ENCODE data around the gene KIAA1217.

Gene KIAA1217

DNA sequence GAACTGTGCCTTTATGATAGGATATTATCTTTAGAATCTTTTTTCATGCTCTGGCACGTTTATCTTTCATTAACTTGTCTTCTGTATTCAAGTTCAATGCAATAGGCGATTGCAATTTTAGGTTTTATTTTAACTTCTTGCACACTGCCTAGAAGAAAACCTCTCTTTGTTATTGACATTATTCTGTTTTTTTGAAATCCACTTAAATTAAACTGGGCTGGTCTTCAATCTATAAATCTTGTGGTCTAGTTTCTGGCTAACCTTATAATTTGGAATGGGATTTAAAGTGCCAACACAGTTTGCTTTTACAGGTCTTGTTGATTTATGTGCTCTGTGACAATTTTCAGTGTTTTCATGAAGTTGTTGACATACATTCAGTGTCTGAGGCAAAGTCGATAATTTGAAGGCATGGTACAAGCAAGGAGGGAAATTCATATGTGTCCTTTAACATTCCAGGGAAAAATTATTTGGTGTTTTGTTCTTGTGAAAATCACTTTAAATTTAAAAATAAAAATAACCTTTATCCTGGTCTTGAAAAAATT, 240.9 kb downstream of the KIAA1217 start:
- no peak for DNase-seq

DNA sequence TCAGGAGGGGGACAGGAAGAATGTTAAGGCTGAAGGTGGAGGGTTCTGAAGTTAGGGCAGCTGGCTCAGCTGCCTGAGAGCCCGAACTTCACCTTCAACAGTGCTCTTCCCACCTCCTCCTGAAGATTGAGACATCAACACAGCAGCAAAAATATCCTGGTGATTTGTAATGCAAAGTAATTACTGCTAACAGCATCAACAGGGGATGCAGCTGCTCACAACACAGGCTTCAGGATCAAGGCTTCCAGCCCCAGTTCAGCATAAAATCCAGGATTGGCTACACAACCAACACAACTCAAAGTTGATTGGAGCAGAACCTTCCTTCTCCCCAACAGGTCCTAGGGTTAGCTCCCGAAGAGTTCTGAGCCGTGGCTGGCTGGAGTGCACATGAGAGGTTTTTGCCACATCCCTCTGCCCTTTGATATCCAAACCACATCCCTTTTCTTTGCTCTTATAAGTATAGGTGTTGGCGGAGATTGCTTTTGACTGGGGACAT, 242.4 kb downstream of the KIAA1217 start:
- no peak for DNase-seq

GRCh38 chr10:24452030-24452429, 243.1 kb downstream of the KIAA1217 start:
- DNase-seq, result no peak

DNA sequence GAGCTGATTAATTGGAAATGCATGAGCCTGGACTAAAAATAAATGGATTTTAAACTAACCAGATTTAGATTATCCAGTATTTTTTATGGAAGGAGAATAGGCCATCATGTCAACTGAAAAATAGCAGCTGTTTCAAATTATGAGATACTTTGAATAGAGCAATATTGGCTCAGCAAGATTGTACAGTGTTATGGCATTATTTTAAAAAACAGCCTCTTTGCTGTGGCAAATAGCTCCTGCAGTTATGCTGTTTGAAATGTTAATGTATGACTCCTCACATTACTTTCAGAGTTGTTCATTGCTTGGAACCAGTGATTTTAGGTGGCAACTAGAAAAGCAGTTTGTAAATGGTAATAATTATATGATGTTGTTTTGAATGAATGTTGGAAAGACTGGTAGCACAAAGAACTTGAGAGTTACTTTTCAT, 244.5 kb downstream of the KIAA1217 start:
- no peak for DNase-seq

- no peak for DNase-seq
Observed at GRCh38 chr10:24453973-24454372, 245.0 kb downstream of the KIAA1217 start.

DNA sequence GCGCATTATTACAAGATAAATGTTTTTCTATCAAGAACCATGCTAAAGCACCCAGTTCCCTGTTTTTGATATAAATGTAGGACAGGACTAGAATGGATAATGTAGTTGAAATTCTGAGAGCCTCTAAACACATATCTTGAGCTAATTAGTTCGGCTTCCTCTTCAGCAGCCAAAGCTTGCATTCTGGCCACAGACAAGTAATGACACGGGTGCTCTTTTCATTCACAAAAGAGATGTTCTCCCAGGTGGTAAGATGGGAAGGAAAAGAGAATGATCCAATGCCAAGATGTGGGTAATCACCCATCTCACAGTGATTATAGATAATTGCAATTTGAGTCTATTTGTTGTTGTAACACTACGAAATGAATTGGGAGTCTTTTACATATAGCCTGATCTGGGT, 246.5 kb downstream of the KIAA1217 start:
- no peak for DNase-seq

GRCh38 chr10:24456322-24456721, 247.4 kb downstream of the KIAA1217 start:
- DNase-seq, result no peak

GRCh38 chr10:24457661-24458318, 248.9 kb downstream of the KIAA1217 start:
- no peak for DNase-seq

DNA sequence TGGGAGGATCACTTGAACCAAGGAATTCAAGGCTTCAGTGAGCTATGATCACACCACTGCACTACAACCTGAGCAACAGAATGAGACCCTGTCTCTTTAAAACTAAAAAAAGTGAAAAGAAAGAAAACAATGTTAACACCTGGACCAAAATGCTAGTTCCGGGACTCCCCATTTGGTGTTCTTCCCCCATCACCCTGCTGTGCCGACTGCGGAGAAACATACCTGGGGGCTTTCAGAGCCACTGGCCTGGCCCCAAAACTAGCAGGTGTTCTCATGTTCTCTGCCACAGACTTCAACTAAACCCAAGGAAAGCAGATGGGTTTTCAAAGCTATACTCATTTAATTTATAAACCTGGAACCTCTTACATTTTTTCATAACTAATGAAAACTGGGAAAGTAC, 250.9 kb downstream of the KIAA1217 start:
- no peak for DNase-seq

DNA sequence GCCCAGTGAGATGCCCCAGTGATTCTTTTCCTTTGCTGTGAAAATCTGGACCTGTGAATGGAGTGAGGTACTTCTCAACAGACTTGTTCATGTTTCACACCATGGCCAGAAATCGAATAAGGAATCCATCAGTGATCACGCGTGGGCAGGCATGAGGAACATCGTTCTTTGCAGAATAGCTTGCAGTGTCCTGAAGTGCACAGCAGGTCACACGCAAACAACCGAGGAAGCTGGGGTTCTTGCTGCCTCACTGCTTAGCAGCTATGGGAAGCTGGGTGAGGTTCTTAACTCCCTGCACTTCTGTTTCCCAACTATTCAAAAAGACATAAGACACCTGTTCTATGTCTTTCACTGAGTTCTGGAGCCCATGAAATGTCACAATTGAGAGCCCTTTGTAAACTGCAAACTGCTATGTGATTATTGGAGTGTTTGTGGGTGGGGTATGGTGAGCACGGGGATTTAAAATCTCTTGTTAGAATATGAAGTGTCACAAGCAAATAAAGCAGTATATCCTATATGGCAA, 253.4 kb downstream of the KIAA1217 start:
- no peak for DNase-seq

DNA sequence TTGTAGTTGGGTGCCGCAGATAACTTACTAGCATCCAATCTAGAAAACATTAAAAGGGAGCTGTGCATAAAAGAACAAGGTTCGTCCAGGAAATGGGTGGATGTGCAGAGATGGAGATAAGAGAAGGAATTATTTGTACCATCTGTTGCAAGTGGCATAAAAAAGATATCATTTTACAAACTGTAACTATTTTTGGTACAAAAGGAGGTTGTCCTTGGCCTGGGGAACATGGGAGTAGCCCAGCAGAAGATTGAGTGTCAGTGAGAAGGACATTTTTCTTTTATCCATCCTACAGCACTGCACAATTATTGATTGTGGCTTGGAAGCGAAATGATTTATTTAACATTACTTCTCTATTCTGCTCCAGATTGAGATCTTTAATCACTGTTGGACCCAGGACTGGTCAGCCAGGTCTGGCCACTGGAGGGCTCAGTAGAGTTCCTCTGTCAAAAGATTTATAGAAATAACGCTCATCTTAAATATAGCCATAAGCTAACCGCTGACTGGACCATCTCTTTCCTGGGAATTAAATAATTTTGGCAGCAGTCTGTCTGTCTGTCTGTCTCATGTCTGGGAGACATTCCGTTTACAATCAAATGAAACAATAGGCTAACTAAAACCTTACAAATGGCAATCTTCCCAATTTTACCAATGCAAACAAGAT, 254.1 kb downstream of the KIAA1217 start:
- DNase-seq, result no peak

- peak; percentile 14 to 43 for DNase-seq
Observed at GRCh38 chr10:24463611-24464426, 254.9 kb downstream of the KIAA1217 start.

DNA sequence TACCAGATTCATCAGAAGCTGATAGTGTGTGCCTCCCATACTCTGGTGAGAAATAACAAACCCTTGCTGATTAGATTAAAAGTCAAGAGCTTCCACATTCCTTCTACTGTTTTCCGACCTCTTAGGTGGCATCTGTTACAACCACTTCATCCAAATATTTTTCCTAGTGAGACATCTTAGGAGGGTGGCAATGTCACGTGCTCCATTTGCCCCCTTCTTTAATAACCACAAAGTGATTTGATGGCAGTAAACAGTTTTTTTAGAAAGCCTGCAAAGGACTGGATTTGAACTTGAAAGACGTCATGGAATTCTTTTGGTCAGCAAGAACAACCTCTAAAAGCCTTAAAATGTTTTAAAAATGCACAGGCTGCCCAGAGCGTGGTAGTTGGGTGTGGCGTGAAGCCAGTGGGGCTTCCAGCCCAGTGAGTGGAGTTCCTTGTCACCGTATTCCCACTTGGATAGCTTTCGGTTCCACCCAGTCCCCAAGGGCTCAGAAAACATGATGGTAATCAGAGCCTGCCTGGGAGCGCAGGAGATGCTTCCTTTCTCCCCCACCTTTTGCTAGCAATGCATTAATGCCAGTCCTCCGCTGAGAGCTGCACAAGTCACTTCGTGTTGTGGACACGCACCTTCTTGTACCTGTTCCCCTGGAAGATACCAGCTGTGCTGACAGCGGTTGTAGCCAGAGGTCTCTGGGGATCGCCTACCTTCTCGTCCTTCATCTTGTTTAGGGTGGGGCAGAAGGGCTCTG, 256.4 kb downstream of the KIAA1217 start:
- DNase-seq, result no peak

GRCh38 chr10:24465891-24466818, 257.2 kb downstream of the KIAA1217 start:
- DNase-seq, result peak; percentile 58 to 68

- DNase-seq, result no peak
Observed at GRCh38 chr10:24467136-24467535, 258.2 kb downstream of the KIAA1217 start.

DNA sequence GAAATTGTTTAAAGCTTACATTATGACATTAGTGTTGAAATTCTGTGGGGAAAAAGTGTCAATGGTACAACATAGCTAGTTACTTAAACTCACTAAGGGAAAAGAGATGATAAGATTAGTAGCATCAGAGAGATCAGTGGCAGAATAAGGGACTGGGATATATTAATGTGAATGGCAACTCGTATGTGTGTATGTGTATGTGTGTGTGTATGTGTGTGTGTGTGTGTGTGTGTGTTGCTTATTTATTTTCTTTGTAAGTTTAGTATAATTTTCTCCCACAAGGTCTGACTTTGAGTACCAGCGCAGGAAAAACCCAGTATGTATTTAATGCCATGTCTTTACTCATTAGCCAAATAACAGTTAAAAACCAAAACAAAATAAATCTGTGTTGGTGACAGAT, 258.7 kb downstream of the KIAA1217 start:
- DNase-seq, result no peak

DNA sequence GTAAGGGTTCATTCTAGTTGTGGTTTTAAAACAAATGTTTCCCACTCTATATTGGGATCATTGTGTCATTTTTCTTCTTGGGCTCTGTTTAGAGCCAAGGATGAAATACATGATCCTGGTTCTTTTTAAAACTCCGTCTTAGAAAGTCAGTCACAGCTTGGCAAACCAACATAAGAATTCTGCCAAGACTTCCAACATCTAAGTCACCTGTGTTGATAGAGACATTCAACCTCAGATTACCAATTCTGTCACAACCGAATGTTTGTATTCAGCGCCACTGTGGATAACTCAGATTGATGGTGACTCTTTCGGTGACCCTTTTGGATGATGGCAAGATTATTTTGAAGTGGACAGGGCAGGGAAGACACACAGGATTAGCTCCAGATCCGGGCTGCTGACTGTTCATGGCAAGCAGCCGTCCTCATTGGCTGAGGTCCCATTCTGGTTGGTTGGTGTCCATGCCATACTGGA, 259.4 kb downstream of the KIAA1217 start:
- no peak for DNase-seq

- no peak for DNase-seq
Observed at GRCh38 chr10:24469993-24470392, 261.1 kb downstream of the KIAA1217 start.

DNA sequence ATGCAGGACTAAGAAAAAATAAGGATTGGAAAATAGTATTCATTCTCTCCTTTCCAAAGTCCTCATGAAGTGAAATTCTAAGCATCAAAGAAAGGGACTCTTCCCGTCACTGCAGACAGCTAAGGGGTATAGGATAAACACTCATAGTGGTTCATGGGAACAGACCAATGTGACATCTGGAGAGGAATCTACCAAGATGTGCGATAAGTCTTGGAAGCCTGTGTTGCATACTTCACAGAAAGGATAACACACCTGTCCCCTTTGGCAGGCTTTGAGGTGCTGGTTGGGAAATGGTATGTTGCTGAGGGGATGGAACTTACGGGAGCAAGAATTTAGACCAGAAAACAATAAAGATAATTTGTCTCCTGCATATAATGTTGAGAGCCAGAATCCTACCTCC, 266.7 kb downstream of the KIAA1217 start:
- no peak for DNase-seq

GRCh38 chr10:24476913-24477701, 268.2 kb downstream of the KIAA1217 start:
- no peak for DNase-seq
